Common myeloid progenitor, CD34-positive (primary cell): ENCODE measurements around the gene P4HA3.

ENCODE experiments used
- CTCF ChIA-PET: fragments of 350-600 bp; sonication (Branson Sonifier 250); formaldehyde crosslinking; loops from one replicate; lab custom pipeline; 2021; ENCODE audit warnings: antibody characterized with exemption; lab: Charles Lee
- POLR2A ChIA-PET: fragments of 350-600 bp; sonication (Branson Sonifier 250); formaldehyde crosslinking; loops from one replicate; lab custom pipeline; 2021; ENCODE audit warnings: antibody characterized with exemption; lab: Charles Lee
- DNase-seq, 3 donors: peaks; one replicate each; pipeline versions ENCODE4 v3.0.0 to v3.0.0-alpha.2; 2013
- H3K27ac ChIP-seq, 2 experiments: 1 replicate in 1 of 2; 2 replicates in 1 of 2; pipeline ENCODE4 v1.7.0; 2013; ENCODE audit warnings: inconsistent platforms in 2 of 2, low read length in 2 of 2, mild to moderate bottlenecking in 2 of 2, low read depth in 1 of 2, moderate library complexity in 1 of 2; ENCODE audit not compliant: severe bottlenecking in 2 of 2, insufficient read depth in 1 of 2, poor library complexity in 1 of 2
- H3K27me3 ChIP-seq, 5 experiments: replicated peaks in 2 of 5; 1 replicate in 3 of 5; 2 replicates in 2 of 5; pipeline versions ENCODE4 v1.6.1 to v1.7.0; 2013; ENCODE audit warnings: low read length in 4 of 5, mild to moderate bottlenecking in 2 of 5, moderate library complexity in 2 of 5, inconsistent platforms in 1 of 5; ENCODE audit not compliant: insufficient read depth in 5 of 5, control insufficient read depth in 4 of 5
- H3K36me3 ChIP-seq, 4 experiments: 1 replicate in 2 of 4; 2 replicates in 2 of 4; pipeline versions ENCODE4 v1.6.1 to v1.7.0; 2013; ENCODE audit warnings: low read length in 3 of 4, control low read depth in 1 of 4, mild to moderate bottlenecking in 1 of 4; ENCODE audit not compliant: control insufficient read depth in 4 of 4, insufficient read depth in 4 of 4
- H3K4me1 ChIP-seq, 4 experiments: 1 replicate in 3 of 4; 2 replicates in 1 of 4; pipeline versions ENCODE4 v1.6.1 to v1.7.1; 2013; ENCODE audit warnings: low read length in 3 of 4, mild to moderate bottlenecking in 3 of 4, control low read depth in 1 of 4, inconsistent platforms in 1 of 4, moderate library complexity in 1 of 4; ENCODE audit not compliant: control insufficient read depth in 4 of 4, insufficient read depth in 4 of 4; ENCODE audit errors: control extremely low read depth in 1 of 4
- H3K4me3 ChIP-seq, 7 experiments: 1 replicate in 4 of 7; 2 replicates in 3 of 7; pipeline versions ENCODE4 v1.5.1 to v1.7.0; 2013; ENCODE audit warnings: mild to moderate bottlenecking in 7 of 7, low read length in 6 of 7, moderate library complexity in 6 of 7, inconsistent platforms in 2 of 7, low read depth in 2 of 7, control low read depth in 1 of 7; ENCODE audit not compliant: insufficient read depth in 4 of 7, control insufficient read depth in 1 of 7; ENCODE audit errors: extremely low read depth in 1 of 7
- H3K9me3 ChIP-seq, 5 experiments: 1 replicate in 4 of 5; 2 replicates in 1 of 5; pipeline versions ENCODE4 v1.6.1 to v1.7.1; 2013; ENCODE audit warnings: low read length in 4 of 5, mild to moderate bottlenecking in 2 of 5, inconsistent platforms in 1 of 5, low read depth in 1 of 5, moderate library complexity in 1 of 5; ENCODE audit not compliant: control insufficient read depth in 4 of 5, insufficient read depth in 2 of 5; ENCODE audit errors: control extremely low read depth in 1 of 5
- WGBS: methylation state at CpG from one replicate; pipeline ENCODE4 v1.1.5; 2013; ENCODE audit not compliant: insufficient coverage; 5-methylcytosine and 5-hydroxymethylcytosine counted together

P4HA3 gene

DNA sequence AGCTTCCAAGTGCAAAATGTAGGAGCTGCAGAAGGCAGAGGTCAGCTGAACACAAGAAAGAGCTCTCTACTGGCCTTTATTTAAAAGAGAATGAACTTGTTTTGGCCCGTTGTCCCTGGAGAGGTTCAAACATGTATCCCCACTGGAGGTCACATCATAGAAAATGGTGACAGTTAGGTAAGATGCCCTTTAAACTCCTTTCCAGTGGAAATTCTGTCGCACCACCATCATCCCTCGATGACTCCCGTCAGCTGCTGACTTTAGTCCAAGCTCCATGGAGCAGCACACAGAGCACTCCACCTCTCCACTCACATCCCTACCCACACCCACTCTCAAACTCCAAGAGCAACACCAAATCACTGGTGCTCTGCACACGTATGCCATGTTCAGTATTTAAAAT, 15.2 kb upstream of the P4HA3 start:
- Histone ChIP-seq H3K27me3 (no peaks in the 10 kb centered on the region), H3K36me3 (no peaks in the 10 kb centered on the region), H3K9me3 (no peaks in the 10 kb centered on the region), H3K4me3 (no peak overlapping the region), H3K4me1 (peaks cover 0 to 18% (median 10%) of the 10 kb centered on the region in 4 experiments), H3K27ac (no peak overlapping the region)
- POLR2A ChIA-PET: no interaction called here
- CTCF ChIA-PET: interaction anchor here (1.3 kb wide), 1 partner anchor 71 kb away, joined by 4 read pairs; no protein-coding TSS in a partner anchor
- 93% methylated on average over 5 of the region's 5 CpGs for WGBS
- DNase-seq: no peak

DNA sequence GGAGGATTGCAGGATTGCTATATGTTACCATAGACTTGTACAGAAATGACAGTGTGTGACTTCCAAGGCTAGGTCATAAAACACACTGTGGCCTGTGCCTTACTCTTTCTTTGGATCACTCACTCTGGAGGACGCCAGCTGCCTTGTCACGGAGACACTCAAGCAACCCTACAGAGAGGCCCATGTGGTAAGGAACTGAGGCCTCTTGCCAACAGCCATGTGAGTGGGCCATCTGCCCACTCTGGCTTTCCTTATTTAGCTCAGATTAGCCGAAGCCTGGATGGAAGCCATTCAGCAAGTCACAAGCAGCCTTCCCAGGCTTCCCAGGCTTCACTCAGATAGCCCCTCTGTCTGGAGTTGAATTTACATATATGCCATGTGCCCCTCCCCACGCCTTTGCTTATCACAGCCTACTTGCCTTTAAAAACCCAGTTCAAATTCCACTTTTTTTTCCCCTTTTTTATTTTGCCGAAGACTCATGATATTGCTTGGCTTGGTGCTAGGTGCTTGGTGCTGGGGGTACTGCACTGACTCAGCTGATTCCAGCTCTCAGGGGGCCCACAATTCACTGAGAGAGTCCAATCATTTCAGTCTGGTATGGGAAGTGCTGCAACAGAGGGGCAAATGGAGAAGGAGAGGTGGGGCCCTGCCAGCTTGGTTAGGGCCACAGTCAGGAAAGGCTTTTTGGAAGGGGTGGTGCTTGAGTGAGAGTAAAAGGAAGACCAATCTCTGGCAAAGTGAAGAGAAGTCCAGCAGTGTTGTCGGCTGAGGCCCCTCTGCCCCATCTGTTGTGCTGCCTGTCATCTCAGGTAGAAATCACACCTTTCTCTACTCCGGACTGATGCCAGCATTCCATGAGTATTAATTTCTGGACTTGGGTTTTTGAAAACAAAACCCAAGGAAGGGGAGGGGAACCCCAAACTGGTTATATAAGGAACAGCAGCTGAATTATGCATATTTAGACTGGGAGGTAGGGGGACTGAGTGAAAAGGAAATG, 14.5 kb upstream of the P4HA3 start:
- H3K27ac ChIP-seq: no peak overlapping the region
- ChIA-PET POLR2A (no interaction called here), CTCF (interaction anchor here (1.3 kb wide), 1 partner anchor 70 kb away, joined by 4 read pairs; no protein-coding TSS in a partner anchor)
- 63% methylated on average over 4 of the region's 7 CpGs for WGBS
- DNase-seq: no peak
- no peaks in the 10 kb centered on the region for H3K27me3 ChIP-seq
- peaks cover 0 to 21% (median 10%) of the 10 kb centered on the region in 4 experiments for H3K4me1 ChIP-seq
- no peaks in the 10 kb centered on the region for H3K9me3 ChIP-seq
- no peaks in the 10 kb centered on the region for H3K36me3 ChIP-seq
- H3K4me3 ChIP-seq: no peak overlapping the region

DNA sequence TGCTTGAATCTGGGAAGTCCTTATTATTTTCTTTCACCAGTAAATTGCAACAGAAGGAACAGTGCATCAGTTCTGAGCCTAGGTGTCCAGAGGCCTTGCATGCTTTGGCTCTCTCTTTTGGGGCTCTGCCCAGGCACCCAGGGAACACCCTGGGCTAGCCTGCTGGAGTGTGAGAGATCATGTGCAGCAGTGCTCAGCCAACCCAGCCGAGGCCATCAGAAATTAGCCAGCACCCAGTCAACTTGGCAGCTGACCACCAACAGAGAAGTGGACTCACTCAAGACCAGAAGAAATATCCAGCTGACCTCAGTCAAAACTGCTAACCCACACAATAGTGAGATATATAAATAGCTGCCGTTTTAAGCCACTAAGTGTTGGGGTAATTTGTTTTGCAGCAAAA, 11.2 kb upstream of the P4HA3 start:
- POLR2A ChIA-PET: no interaction called here
- WGBS: 100% methylated on average over 1 of the region's 2 CpGs
- H3K4me1 ChIP-seq: peaks cover 0 to 21% (median 10%) of the 10 kb centered on the region in 4 experiments
- no peak overlapping the region for H3K27ac ChIP-seq
- no peak for DNase-seq
- H3K9me3 ChIP-seq: peaks cover 0 to under 1% (median 0%) of the 10 kb centered on the region in 5 experiments
- CTCF ChIA-PET: no interaction called here
- H3K27me3 ChIP-seq: no peaks in the 10 kb centered on the region
- H3K36me3 ChIP-seq: no peaks in the 10 kb centered on the region
- no peak overlapping the region for H3K4me3 ChIP-seq

DNA sequence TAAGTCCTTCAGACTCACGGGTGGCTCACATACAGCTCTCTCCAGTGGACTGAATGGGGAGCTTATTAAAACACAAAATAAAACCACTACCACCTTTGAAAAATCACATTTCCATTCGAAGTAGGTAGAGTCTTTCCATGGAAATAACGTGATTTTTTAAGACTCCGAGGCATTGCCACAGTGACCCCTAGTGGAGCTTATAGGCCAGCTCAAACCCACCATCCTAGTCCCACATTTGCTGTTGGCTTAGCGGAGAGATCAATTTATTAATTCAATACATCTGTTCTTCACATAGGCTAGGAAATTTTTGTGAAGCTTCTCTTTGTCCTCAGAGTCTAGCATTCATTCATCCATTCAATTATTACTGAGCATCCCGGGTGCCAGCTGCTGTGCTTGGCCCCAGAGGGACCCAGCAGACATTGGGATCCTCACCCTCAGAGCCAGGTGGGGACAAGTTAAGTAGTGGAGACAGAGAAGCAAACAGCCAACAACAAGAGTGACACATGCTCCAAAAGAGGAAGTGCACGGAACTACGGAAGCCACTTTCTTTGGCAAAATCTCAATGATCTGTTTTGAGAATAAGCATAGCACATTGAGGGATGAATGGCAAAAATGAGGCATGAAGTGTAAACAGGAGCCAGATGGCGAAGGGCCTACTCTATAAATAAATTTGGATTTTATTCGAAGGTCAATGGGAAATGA, 10.2 kb upstream of the P4HA3 start:
- 45% methylated on average over 7 of the region's 10 CpGs for WGBS
- DNase-seq: peak; percentile 64 to 93 (median 91)
- Histone ChIP-seq H3K9me3 (peaks cover 0 to 11% (median 0%) of the 10 kb centered on the region in 5 experiments), H3K4me1 (peaks cover 0 to 18% (median 7%) of the 10 kb centered on the region in 4 experiments), H3K4me3 (no peak overlapping the region), H3K27ac (no peak overlapping the region), H3K36me3 (no peaks in the 10 kb centered on the region), H3K27me3 (no peaks in the 10 kb centered on the region)
- CTCF ChIA-PET: interaction anchor here (1.0 to 1.4 kb wide), 5 partner anchors 8 to 66 kb away, joined by 3 to 5 read pairs (median 3); no protein-coding TSS in a partner anchor
- POLR2A ChIA-PET: no interaction called here

DNA sequence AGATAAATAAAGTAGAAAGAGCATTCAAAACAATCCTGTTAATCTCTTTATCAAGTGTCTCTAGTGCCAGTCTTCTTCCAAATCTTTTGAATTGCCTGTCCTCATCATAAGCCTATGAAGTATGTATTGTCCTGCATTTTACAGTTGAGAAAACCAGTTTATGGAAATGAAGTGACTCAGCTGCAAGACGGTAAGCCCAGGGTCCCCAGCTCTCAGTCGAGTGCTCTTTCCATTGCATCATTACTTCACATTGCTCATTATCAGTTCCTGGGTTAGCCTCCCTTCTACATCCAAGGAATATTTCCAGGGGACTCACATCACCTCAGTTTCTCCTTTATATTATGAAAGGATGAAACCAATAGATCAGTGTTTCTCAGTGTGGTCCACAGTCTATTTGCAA, 9.1 kb upstream of the P4HA3 start:
- ChIA-PET CTCF (interaction anchor here (0.5 to 1.4 kb wide), 2 partner anchors 10 to 106 kb away, joined by 3 read pairs; no protein-coding TSS in a partner anchor), POLR2A (no interaction called here)
- H3K36me3 ChIP-seq: no peaks in the 10 kb centered on the region
- H3K4me3 ChIP-seq: no peak overlapping the region
- WGBS: 93% methylated on average over 2 of the region's 2 CpGs
- no peak for DNase-seq
- peaks cover 0 to 14% (median 1%) of the 10 kb centered on the region in 5 experiments for H3K9me3 ChIP-seq
- H3K4me1 ChIP-seq: peaks cover 0 to 13% (median 2%) of the 10 kb centered on the region in 4 experiments
- H3K27me3 ChIP-seq: no peaks in the 10 kb centered on the region
- no peak overlapping the region for H3K27ac ChIP-seq

DNA sequence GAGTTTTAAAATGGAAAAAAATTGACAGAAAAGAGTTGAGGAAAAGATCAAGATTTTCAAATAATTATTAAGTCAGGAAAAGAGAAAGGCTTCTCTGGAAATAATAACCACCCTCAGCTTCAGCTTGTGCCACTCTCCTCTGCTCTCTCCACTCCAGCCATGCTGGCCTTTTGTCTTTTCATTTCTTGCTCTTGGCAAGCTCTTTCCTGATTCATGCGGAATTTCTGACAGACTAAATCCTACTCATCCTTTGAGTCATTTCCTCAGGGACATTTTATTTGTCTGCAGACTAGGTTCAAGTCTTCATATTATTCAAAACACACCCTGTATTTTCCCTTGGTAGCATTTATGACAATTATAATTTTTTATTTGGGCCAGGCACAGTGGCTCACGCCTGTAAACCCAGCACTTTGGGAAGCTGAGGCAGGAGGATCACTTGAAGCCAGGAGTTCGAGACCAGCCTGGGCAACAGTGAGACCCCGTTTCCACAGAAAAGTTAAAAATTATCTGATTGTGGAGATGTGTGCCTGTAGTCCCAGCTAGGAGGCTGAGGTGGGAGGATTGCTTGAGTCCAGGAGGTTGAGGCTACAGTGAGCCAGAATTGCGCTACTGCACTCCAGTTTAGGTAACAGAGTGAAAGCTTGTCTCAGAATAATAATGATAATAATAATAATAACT, 7.8 kb upstream of the P4HA3 start:
- H3K27ac ChIP-seq: no peak overlapping the region
- ChIA-PET CTCF (no interaction called here), POLR2A (no interaction called here)
- WGBS: 100% methylated on average over 2 of the region's 5 CpGs
- no peaks in the 10 kb centered on the region for H3K36me3 ChIP-seq
- H3K4me1 ChIP-seq: peaks cover 0 to 13% (median 2%) of the 10 kb centered on the region in 4 experiments
- H3K9me3 ChIP-seq: peaks cover 0 to 14% (median 1%) of the 10 kb centered on the region in 5 experiments
- no peak for DNase-seq
- H3K4me3 ChIP-seq: no peak overlapping the region
- no peaks in the 10 kb centered on the region for H3K27me3 ChIP-seq
